Stimulated activated CD8-positive, alpha-beta memory T cell treated with anti-CD3 and anti-CD28 coated beads, Interleukin-12 subunit alpha, Interleukin-12 subunit beta, amount 100 ng/mL, for 4 hours (primary cell): ENCODE results near the gene NPC1L1.
"Not testable (repeated sequence)": the region's sequence is repeated elsewhere in the genome, so short reads cannot be mapped to it uniquely, and the experiment has no call there.

Experiments
- DNase-seq: peaks from one replicate; pipeline ENCODE4 v3.0.0-alpha.2; 2020; ENCODE audit warnings: low read depth

NPC1L1 gene

DNA sequence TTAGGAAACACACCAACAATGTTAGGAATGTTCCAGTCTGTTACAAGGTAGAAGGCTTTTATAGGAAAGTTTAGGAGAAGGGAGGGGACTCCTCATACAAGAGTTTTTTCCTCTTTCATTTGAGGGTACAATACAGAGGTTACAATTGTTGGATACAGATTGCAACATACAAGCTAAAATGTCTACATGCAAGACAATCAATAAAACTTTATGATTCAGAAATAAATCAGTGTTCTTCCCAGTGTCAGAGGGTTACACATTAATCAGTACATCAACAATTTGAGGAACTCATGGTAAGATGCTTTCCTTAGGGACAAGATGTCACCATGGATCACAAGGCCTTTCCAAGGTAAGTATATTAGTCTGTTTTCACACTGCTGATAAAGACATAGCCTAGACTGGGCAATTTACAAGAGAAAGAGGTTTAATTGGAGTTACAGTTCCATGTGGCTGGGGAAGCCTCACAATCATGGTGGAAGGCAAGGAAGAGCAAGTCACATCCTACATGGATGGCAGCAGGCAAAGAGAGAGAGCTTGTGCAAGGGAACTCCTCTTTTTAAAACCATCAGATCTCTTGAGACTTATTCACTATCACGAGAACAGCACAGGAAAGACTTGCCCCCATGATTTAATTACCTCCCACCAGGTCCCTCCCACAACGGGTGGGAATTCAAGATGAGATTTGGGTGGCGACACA lies 34.4 kb downstream of the NPC1L1 start:
- not testable (repeated sequence) for DNase-seq

DNA sequence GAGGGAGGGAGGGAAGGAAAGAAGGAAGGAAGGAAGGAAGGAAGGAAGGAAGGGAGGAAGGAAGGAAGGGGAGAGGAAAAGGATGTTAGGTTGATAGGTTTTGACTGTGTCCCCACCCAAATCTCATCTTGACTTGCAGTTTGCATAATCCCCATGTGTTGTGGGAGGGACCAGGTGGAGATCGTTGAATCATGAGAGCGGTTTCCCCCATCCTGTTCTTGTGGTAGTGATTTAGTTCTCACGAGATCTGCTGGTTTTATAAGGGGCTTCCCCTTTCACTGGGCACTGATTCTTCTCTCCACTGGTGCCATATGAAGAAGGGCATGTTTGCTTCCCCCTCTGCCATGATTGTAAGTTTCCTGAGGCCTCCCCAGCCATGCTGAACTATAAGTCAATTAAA lies 35.5 kb downstream of the NPC1L1 start:
- no peak for DNase-seq

DNA sequence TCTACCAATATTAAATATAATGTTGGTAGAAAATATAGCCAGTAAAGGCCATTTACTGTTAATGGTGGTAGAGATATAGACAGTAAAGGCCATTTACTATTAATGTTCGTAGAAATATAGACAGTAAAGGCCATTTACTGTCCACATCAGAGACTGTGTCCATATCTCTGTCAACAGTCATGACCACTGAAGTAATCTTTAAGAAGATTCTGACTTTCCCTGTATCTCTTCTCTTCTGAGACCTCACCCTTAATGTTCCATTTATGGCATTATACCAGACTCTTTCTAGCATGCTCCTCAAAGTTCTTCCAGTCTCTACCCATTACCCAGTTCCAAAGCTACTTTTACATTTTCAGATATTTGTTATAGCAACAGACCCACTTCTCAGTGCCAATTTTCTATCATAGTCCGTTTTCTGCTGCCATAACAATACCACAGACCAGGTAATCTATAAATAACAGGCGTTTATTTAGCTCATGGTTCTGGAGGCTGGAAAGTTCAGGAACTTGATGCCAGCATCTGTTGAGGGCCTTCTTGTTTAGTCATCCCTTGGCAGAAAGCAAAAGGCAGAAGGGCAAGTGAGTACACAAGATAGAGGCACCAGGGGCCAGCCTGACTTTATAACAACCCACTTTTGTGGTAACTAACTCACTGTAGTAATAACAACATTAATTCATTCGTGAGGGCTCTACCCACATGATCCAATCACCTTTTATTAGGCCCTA lies 42.7 kb downstream of the NPC1L1 start:
- no peak for DNase-seq

DNA sequence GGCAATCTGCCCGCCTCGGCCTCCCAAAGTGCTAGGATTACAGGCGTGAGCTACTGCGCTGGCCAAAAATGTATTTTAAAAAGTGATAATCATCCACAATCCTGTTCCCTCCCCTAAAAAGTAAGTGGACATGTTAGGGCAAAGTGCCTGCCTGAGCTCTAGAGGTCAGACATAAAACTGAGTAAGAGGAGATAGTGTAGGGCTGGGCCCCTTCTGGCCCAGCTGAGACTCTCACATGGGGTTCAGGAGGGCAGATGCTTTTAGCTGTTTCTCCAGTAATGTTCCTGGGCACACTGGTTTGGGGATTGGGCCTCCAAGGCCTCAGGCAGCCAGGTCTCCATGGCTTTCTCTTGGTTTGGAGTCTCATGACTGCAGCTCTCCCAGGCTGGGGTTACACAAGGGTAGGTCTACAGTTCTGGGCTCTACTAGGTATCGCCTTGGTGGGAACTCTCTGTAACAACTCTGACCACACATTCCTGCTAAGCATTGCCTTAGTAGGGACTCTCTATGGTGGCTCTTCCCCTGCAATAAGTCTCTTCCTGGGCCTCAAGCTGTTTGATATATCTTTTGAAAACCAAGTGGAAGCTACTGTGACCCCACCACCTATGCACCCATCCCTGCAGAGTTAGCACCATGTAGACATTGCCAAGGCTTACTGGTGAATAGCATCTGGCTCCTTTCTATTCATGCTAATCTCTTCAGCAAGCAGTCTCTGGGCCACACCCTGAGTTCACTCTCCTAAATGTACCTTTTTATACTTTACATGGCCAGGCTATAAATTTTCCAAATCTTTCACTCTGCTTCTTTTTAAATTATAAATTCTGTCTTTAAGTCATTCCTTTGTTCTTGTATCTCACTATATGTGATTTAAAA lies 43.7 kb downstream of the NPC1L1 start:
- no peak for DNase-seq

DNA sequence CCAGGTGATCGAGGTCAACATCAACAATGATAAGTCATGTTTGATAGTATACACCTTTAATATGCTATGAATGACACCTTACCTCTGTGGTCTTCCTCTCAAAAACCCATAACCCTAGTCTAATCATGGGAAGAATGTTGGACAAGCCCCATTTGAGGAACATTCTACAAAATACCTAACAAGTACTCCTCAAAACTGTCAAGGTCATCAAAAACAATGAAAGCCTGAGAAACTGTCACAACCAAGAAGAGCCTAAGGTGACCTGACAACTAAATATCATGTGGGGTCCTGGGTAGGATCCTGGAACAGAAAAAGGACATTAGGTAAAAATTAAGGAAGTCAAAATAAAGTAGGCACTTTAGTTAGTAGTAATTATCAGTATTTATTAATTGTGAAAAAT lies 44.7 kb downstream of the NPC1L1 start:
- DNase-seq: no peak

DNA sequence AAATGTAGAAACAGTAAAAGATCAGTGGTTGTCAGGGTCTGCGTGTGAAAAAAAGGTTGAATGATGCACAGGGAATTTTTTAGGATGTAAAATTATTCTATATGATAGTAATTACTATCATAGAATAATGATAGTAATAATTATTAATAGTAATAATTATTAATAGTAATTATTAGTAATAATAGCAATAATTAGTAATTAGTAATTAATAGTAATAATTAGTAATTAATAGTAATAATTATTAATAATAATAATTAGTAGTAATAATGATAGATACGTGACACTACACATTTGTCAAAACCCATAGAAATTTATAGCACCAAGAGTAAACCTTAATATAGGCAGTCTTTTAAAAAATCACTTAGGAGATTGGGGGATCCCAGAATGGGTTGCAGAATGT lies 46.2 kb downstream of the NPC1L1 start:
- DNase-seq: no peak

DNA sequence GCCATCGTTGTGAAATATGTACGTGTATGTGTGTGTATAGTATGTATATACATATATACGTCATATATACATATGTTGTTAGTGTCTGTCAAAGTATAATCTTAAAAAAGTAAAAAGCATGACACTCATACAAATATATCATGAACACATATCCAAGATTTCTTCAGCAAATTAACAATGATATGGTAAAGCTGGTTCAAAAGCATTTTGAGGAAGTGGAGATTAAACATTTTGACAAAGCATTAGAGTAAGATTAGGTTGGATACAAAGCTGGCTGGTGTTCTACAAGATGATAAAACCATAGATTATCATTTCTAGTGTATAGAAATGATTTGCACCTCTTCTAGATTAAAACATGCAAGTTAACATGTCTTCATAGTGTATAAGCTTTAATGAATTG lies 49.9 kb downstream of the NPC1L1 start:
- DNase-seq: no peak

DNA sequence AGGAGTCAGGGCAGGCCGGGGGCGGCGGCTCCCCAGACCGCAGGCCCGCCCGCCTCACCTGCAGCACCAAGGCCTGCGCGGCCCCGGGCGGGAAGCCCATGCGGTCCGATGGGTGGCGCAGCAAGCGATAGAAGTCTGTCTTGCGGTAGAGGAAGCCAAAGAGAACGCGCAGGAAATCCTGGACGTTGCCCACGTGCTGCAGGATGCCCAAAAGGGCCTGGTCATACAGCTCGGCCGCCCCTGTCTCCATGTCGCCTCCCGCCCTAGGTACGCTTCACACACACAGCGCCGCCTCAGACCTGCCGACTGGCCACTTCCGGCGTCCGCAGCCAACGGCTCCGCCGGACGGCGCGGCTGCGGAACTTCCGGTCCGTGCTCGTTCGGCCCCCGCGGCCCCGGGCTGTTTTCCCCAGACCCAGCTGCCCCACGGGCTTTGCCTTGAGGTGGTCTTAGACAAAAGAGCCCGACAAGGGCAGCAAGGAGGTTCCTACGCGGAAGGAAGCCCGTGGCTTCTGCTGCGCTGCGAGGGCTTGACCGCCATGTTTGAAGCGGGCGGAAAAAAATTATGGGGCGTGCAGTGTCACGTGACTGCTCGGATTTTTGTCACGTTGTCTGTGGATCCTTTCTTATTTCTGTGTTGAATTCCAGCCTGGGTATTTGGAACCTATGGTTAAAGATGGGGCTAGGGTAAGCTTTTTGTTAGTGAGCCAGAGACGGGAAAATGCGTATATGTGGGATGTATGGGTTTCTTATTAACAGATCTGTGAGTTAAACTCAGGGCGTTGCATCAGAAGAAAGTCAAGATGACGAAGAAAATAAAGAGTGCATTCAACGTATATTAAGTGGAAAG lies 50.6 kb downstream of the NPC1L1 start, which contains the start of gene NUDCD3:
NUDCD3 (minus strand) TSS at position 308 of the 850 bp plus-strand sequence; CDS start at position 250, 58 bp downstream.
- DNase-seq: peak; percentile 69

DNA sequence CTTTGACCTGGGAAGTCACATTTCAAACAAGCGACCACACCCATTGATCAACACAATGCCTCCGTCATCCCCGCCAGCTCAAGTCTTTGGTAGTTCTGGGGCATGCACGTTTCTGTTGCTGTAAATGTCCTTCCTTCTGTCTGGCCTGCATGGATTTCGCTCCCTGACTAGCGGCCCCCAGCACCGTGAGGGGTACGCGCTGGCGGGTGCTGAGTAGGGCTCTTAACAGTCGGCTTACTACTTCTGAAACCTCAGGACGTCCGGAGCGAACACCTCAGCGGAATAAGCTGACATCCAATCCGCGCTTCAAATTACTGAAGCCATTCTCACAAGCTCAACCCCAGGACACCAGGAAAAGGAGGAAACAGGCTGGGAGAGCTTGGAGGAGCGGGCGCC lies 51.2 kb downstream of the NPC1L1 start:
- no peak for DNase-seq

DNA sequence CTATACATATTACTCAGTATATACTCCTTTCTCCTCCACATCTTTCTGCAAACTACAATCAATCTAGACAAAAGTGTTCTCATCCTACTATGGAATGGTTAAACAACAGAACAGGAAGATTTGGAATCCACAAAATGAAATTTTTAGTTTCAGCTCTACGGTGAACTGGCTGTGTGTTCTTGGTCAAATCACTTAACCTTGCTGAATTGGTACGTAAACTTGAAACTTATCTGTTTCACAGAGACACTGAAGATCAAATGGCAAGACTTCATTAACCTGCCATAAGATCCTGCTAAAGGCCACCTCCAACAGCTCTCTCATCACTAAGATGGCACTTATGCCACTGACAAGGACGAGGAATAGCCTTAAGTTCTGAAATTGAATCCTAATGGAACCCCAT lies 52.2 kb downstream of the NPC1L1 start:
- DNase-seq: no peak

DNA sequence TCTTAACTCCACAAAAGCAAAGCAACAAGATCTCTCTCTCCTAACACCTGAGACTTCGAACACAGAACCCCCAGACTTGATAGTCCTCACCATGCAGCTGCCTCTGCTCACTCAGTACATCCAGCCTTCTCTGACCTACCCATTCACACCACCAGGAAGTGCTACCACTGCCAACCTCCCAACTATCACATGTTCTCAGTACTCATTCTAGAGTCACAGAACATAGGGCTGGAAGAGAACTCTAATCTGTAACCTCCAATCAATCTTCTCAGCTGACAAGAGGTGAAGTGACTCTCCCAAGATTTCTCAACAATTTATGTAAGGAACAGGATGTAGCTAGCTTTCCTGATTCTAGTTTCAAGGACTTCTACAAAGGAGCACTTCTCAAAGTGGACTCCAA lies 54.4 kb downstream of the NPC1L1 start:
- no peak for DNase-seq

DNA sequence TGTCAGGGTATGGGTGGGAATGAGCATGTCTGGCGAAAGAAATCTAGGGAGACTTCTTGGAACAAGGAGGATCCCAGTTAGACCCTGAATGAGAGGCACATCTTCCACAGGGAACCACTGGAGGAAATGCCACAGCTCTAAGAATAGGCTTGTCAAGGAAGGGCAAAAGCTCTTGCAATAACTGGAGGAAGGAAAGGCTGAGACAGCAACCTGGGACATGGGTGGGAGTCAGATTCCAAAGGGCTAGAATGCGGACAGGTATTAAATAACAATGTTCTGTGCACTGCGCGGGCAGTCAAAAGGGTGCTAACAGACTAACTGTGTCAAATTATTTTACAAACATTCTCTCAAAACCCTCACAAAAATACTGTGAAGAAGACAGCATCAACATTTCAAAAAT lies 55.1 kb downstream of the NPC1L1 start:
- DNase-seq: no peak

DNA sequence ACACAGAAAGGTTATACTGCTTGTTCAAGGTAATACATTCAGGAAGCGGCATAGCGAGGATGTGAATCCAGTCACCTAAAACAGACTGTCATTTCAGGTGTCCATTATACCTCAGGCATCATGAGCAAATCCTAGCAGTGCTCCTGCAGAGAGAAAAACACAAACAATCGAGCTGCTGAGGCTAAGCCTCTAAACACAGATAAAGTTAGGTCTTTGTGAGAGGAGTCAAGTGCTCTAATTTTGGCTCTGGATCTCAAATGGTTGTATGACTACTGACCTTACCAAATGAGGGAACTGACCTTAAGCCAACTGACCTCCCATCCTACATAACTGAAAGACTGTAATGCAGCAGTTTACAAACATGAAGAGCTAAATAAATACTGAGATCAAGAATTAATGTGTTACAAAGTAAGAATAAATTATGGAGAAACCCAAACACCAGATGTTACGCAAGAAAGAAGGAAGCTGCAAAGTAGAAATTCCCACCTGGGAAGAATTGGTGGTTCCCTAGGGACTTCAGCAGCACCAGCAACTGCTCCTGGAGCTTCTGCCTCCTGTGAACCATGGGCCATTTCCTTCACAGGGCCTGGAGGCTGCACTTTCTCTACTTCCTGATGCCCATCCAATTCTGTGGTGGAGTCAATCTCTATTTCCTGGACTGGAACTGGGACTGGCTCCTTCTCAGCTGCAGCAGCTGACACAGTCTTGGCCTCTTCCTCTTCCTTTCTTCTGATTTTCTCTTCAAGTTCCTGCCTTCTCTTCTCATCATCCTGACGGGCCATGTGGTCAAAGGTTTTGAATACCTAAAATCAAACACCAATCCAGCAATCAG lies 56.4 kb downstream of the NPC1L1 start:
- no peak for DNase-seq

DNA sequence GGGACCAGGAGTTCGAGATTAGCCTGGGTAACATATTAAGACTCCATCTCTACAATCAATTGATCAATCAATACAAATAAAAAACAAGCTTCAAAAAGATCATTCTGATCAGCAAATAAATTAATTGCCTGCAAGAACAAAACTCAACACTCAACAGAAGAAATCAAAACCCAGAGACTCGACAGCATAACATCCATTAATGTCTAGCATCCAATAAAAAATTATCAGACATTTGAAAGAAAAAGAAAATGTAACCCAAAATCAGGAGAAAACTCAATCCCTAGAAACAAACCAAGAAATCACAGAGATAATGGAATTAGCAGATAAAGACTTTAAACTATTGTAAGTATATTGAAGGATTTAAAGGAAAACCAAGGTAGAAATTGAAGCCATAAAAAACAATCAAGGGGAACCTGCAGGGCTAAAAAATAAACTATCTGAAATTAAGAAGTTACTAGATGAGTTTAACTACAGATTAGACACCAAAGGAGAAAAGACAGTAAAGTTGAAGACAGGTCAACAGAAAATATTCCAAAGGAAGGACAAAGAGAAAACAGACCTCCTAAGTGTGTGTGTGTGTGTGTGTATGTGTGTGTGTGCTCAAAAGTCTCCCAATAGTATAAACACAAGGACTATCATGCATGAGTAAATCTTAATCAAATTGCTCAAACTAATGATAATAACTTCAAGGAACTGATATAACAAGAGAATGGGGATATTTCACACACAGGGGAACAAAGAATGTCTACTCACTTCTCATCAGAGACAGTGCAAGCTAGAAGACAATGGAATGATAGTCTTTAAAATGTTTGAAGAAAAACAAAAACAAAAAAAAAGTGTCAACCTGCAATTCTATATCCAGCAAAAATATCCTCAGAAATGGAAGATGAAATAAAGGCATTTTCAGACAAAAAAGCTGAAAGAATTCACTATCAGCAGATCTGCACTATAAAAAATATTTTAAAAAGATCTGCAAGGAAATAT lies 58.3 kb downstream of the NPC1L1 start:
- DNase-seq: no peak

DNA sequence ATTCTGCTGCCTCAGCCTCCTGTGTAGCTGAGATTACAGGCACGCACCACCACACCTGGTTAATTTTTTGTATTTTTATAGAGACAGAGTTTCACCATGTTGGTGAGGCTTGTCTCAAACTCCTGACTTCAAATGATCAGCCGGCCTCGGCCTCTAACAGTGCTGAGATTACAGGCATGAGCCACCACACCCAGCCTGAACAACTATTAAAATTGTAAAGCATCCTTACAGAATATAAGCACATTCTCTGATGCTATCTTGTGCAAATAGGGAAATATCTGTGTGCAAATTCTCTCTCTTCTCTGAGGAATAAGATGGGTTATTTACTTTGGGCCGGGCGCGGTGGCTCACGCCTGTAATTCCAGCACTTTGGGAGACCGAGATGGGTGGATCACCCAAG lies 63.2 kb downstream of the NPC1L1 start:
- no peak for DNase-seq

DNA sequence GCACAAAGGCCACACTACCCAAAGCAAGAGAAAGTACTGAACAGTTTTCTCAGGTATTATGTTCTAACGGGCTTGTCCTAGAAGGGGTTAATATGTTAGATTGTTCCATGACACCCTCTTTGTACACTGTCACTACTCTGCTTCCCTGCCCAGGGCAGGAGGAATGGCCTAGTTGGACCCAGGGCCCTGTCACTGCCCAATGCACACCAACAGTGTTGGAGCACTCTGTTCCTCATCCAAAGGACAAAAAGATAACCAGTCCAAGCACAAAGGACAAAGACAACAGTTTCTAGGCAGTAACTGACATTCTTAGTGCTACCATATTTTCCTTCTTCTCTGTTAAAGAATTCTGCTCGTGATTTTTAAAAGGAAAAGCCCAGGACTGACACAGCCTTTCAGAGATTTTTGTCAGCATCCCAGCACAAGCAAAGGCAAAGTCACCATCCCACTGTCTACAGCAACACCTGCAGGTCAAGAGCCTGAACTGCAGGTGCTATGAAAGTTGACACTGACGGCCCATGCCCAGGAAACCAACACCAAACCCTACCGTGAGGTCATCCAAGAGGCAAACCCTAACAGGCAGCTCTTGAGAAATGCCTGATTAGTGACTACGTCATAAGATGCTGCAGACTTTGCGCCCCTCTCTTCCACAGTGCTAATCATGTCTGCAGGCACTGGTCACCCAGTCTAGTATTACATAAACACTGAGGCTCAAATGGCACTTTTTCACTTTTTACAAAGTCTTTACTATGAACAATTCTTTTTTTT lies 63.9 kb downstream of the NPC1L1 start:
- peak; percentile 17 for DNase-seq

DNA sequence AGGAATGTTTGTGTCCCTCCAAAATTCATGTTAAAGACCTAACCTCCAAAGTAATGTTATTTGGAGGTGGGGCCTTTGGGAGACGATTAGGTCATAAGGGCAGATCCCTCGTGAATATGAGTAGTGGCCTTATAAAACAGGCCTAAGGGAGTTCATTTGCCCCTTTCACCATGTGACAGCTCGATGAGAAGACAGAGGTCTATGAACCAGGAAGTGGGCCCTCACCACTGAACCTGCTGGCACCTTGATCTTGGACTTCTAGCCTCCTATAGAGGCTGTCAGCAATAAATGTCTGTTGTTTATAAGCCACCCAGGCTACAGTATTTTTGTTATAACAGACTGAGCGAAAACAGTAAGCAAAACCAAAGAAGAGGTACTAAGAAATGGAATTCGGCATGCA lies 64.8 kb downstream of the NPC1L1 start:
- no peak for DNase-seq

DNA sequence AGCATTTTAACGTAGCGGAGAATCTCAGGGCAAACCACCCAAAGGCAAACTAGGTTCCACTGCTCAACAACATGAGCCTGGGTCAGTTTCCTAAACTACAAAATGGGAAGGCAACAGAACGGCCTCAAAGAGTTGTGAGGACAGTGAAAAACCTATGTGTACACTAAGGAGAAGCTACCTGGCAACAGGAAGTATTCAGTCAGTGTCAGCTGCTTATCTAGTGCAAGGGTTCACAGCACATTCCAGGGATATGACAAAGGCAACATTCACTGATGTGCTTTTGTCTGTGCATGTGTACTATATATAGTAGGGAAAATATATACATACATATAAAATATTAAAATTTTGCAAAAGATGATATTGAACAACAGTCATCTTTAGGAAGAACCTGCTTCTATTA lies 67.8 kb downstream of the NPC1L1 start:
- DNase-seq: no peak

DNA sequence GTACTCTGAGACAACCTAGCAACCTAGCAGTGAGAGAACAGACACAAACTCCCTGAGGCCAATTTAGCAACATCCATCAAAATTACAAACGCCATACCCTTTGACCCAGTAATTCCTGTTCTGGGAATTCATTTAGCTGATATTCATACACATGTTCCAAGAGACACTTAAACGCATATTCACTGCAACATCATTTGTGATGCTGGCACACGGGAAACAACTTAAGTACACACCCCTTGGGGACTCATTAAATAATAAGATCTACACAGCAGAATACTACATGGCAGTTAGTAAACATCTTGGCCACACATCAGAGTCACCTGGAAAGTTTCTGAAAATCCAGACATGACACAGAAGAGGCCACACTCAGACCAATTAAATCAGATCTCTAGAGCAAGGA lies 68.3 kb downstream of the NPC1L1 start:
- no peak for DNase-seq
